Fibroblast of mammary gland (primary cell): Measurements from ENCODE around the gene HEATR5A.
"Not testable (repeated sequence)": the region's sequence is repeated elsewhere in the genome, so short reads cannot be mapped to it uniquely, and the experiment has no call there.

ENCODE experiments used
- DNase-seq: peaks from one replicate; pipeline ENCODE4 v3.0.0-alpha.2; 2010; ENCODE audit warnings: low read depth
- H3K4me3 ChIP-seq: 2 replicates; pipeline ENCODE4 v1.5.1; 2011; ENCODE audit warnings: low read depth, mild to moderate bottlenecking, low read length, moderate library complexity; ENCODE audit not compliant: control insufficient read depth
- CTCF ChIP-seq: conservative IDR thresholded peaks from 2 replicates; pipeline ENCODE4 v1.5.1; 2011; ENCODE audit warnings: low read depth, low read length, inconsistent platforms; ENCODE audit not compliant: control insufficient read depth, insufficient read depth

Gene HEATR5A

DNA sequence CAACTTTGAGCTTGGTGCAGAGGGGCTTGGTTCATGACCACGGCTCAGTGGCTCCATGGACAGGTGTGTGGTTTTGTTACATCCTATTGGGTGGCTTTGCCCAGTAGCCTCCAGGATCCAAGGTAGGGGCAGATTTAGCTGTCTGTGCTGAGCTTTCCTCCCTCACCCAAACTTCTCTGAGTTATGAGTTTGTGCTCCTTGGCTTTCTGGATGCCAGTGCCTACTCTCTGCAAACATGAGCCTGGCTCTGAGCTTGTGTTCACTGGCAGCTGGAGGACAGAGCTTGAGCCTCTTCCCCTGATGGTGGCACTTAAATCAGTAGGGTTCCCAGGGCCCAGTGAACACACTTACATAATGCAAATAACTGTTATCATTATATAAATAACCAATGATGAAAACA, 167.5 kb downstream of the HEATR5A start:
- no peak for DNase-seq
- H3K4me3 ChIP-seq = no peak overlapping the region
- no peak for TF ChIP-seq CTCF

- no peak for DNase-seq
- no peak for TF ChIP-seq CTCF
- no peak overlapping the region for H3K4me3 ChIP-seq
These were observed 169.1 kb downstream of the HEATR5A start for GRCh38 chr14:31251028-31251958.

DNA sequence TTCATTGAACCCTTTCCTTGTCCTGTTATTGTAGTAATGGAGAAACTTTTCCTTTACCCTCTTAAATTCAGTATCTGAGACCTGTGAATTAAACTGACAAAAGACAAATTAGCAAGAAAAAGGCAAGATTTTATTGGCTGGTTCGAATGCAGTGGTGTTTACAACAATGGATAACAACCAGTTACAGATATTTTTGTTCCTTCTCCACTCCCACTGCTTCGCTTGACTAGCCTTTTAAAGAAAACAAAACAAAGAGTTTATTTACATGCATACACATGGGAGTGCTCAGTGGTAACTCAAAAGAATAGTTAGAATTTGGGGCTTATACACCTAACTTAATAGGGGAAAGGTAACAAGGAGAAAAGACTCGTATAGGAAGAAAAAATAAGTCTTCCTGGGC, 175.7 kb downstream of the HEATR5A start:
- H3K4me3 ChIP-seq = no peak overlapping the region
- no peak for DNase-seq
- no peak for TF ChIP-seq CTCF

DNA sequence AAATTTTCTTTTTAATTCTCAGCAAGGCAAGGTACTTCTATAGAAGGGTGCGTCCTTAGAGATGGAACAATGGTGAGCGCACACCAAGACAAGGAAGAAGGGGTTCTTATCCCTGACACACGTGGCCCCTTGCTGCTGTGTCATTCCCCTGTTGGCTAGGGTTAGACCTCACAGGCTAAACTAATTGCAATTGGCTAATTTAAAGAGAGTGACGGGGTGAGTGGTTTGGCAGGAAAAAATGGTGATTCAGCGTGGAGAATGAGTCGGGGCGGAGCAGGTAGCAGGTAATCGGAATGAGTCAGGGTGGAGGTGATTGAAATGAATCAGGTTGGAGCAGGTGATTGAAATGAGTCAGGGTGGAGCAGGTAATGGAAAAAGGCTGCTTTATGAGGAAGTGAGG, 176.5 kb downstream of the HEATR5A start:
- DNase-seq = no peak
- no peak for TF ChIP-seq CTCF
- H3K4me3 ChIP-seq = no peak overlapping the region

DNA sequence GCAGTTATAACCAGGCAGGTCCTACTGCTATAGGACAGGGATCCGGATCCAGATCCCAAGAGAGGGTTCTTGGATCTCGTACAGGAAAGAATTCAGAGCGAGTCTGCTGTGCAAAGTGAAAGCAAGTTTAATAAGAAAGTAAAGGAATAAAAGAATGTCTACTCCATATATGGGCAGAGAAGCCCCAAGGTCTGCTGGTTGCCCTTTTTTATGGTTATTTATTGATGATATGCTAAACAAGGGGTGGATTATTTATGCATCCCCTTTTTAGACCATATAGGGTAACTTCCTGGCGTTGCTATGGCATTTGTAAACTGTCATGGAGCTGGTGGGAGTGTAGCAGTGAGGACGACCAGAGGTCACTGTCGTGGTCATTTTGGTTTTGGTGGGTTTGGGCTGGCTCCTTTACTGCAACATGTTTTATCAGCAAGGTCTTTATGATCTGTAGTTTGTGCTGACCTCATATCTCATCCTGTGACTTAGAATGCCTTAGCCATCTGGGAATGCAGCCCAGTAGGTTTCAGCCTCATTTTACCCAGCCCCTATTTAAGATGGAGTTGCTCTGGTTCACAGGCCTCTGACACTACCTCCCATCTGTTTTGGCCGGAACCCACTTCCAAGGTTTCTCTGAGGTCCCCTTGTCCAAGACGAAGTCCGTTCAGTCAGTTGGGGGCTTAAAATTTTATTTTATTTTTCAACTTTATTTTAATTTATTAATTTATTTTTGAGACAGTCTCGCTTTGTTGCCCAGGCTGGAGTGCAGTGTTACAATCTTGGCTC, 178.0 kb downstream of the HEATR5A start:
- DNase-seq = peak; percentile 29
- not testable (repeated sequence) for H3K4me3 ChIP-seq
